ENCODE measurements around the gene MNT.

The MNT gene

GRCh38 chr17:2377659-2378058, 23.2 kb downstream of the MNT start:
- Mint-ChIP-seq H3K9me3 (no peaks in the 10 kb centered on the region), H3K4me1 (peaks cover 14% of the 10 kb centered on the region), H3K36me3 (ENCODE audit: low read depth) (peaks cover 13% of the 10 kb centered on the region), H3K27me3 (ENCODE audit: low read depth, poor library complexity) (no peaks in the 10 kb centered on the region), H3K4me3 (no peak overlapping the region), H3K27ac (no peak overlapping the region)
- DNase-seq, result no peak
- TF ChIP-seq CTCF (IDR thresholded peaks at IDR 0.05), result no peak

- Mint-ChIP-seq H3K27ac (peak overlapping the region; percentile 51), H3K36me3 (ENCODE audit: low read depth) (peaks cover 13% of the 10 kb centered on the region), H3K9me3 (no peaks in the 10 kb centered on the region), H3K4me3 (no peak overlapping the region), H3K4me1 (peaks cover 12% of the 10 kb centered on the region), H3K27me3 (ENCODE audit: low read depth, poor library complexity) (no peaks in the 10 kb centered on the region)
- no peak for TF ChIP-seq CTCF (IDR thresholded peaks at IDR 0.05)
- no peak for DNase-seq
Observed at GRCh38 chr17:2376107-2376506, 24.8 kb downstream of the MNT start.

GRCh38 chr17:2375406-2375805, 25.5 kb downstream of the MNT start:
- Mint-ChIP-seq H3K27ac (peak overlapping the region; percentile 9), H3K4me1 (peaks cover 12% of the 10 kb centered on the region), H3K27me3 (ENCODE audit: low read depth, poor library complexity) (no peaks in the 10 kb centered on the region), H3K9me3 (no peaks in the 10 kb centered on the region), H3K4me3 (no peak overlapping the region), H3K36me3 (ENCODE audit: low read depth) (peaks cover 13% of the 10 kb centered on the region)
- no peak for TF ChIP-seq CTCF (IDR thresholded peaks at IDR 0.05)
- DNase-seq, result no peak

- H3K36me3 Mint-ChIP-seq (ENCODE audit: low read depth), result peaks cover 13% of the 10 kb centered on the region
- H3K27ac Mint-ChIP-seq, result peak overlapping the region; percentile 9
- no peak for TF ChIP-seq CTCF (IDR thresholded peaks at IDR 0.05)
- peaks cover 3% of the 10 kb centered on the region for H3K27me3 Mint-ChIP-seq (ENCODE audit: low read depth, poor library complexity)
- H3K9me3 Mint-ChIP-seq, result no peaks in the 10 kb centered on the region
- H3K4me1 Mint-ChIP-seq, result peaks cover 18% of the 10 kb centered on the region
- DNase-seq, result no peak
- no peak overlapping the region for H3K4me3 Mint-ChIP-seq
Observed at GRCh38 chr17:2374549-2375285, 26.1 kb downstream of the MNT start.

- peaks cover 13% of the 10 kb centered on the region for H3K36me3 Mint-ChIP-seq (ENCODE audit: low read depth)
- peaks cover 13% of the 10 kb centered on the region for H3K4me1 Mint-ChIP-seq
- peaks cover 3% of the 10 kb centered on the region for H3K27me3 Mint-ChIP-seq (ENCODE audit: low read depth, poor library complexity)
- no peaks in the 10 kb centered on the region for H3K9me3 Mint-ChIP-seq
- H3K4me3 Mint-ChIP-seq, result no peak overlapping the region
- no peak for TF ChIP-seq CTCF (IDR thresholded peaks at IDR 0.05)
- H3K27ac Mint-ChIP-seq, result no peak overlapping the region
- no peak for DNase-seq
Observed at GRCh38 chr17:2373179-2373578, 27.7 kb downstream of the MNT start.

- peaks cover 13% of the 10 kb centered on the region for H3K36me3 Mint-ChIP-seq (ENCODE audit: low read depth)
- no peak overlapping the region for H3K27ac Mint-ChIP-seq
- no peak overlapping the region for H3K4me3 Mint-ChIP-seq
- no peaks in the 10 kb centered on the region for H3K9me3 Mint-ChIP-seq
- TF ChIP-seq CTCF (IDR thresholded peaks at IDR 0.05), result no peak
- no peak for DNase-seq
- peaks cover 3% of the 10 kb centered on the region for H3K27me3 Mint-ChIP-seq (ENCODE audit: low read depth, poor library complexity)
- H3K4me1 Mint-ChIP-seq, result peaks cover 13% of the 10 kb centered on the region
Observed at GRCh38 chr17:2372681-2373080, 28.2 kb downstream of the MNT start.
